Measurements from ENCODE around the gene LIPH. TPM values are rescaled to one million over a fixed set of nuclear protein-coding genes. Genes with fewer than 3 reads are reported as not detected.
A peak's percentile ranks its signal among the peaks of the same experiment; 100 is the strongest.

The LIPH gene
- total and polyA plus RNA-seq, 2 of the 8 experiments (the other 6 are each of a cell fraction or from before 2014, with no cell fraction given), result 0.08 TPM; not detected in 1

- Histone ChIP-seq H2BK20ac (ENCODE audit: low read length) (no peak overlapping the region), H3K27me3 (replicated peaks in 1 of 4; ENCODE audit: control insufficient read depth in 3 of 4, extremely low read depth in 1 of 4, insufficient read depth in 3 of 4, low read length in 3 of 4) (no peaks in the 10 kb centered on the region), H2AFZ (ENCODE audit: low read length) (peak overlapping the region; percentile 15; the same call in 1 of the 2 replicates), H3K23ac (ENCODE audit: insufficient read length) (no peak overlapping the region), H2BK120ac (replicated peaks; ENCODE audit: low read depth, low read length) (no peak overlapping the region), H3K56ac (replicated peaks; ENCODE audit: insufficient read length, low read depth, low read length) (no peak overlapping the region), H2BK15ac (ENCODE audit: low read length) (no peak overlapping the region), H3K18ac (ENCODE audit: extremely low read depth, low read length) (no peak overlapping the region), H4K91ac (replicated peaks; ENCODE audit: insufficient read length, low read length) (no peak overlapping the region), H3K23me2 (ENCODE audit: low read depth, low read length) (no peaks in the 10 kb centered on the region), H3K36me3 (ENCODE audit: control insufficient read depth in 2 of 4, insufficient read depth in 4 of 4, low read length in 3 of 4) (no peaks in the 10 kb centered on the region), H3K9ac (replicated peaks in 1 of 4; ENCODE audit: extremely low read depth in 1 of 4, low read depth in 3 of 4, low read length in 3 of 4) (no peak overlapping the region), H2AK5ac (ENCODE audit: low read depth, low read length) (no peak overlapping the region), H3K9me3 (ENCODE audit: insufficient read depth in 2 of 2, low read depth in 1 of 2, low read length in 1 of 2) (no peaks in the 10 kb centered on the region), H3K79me2 (ENCODE audit: control insufficient read depth in 1 of 2, insufficient read depth in 2 of 2, low read length in 2 of 2) (no peaks in the 10 kb centered on the region), H4K8ac (ENCODE audit: extremely low read depth, insufficient read depth, low read length) (no peak overlapping the region), H3K79me1 (ENCODE audit: low read depth, low read length) (no peaks in the 10 kb centered on the region), H3K14ac (ENCODE audit: insufficient read length) (no peak overlapping the region), H4K5ac (ENCODE audit: insufficient read length, low read depth, low read length) (no peak overlapping the region), H3K27ac (ENCODE audit: low read depth, low read length) (no peak overlapping the region), H4K20me1 (replicated peaks in 1 of 2; ENCODE audit: control insufficient read depth in 1 of 2, insufficient read depth in 2 of 2, low read length in 2 of 2) (no peaks in the 10 kb centered on the region), H3K4me1 (replicated peaks in 1 of 4; ENCODE audit: control insufficient read depth in 3 of 4, insufficient read depth in 4 of 4, low read length in 3 of 4) (peaks cover 6 to 16% (median 9%) of the 10 kb centered on the region in 4 experiments), H3K4ac (replicated peaks; ENCODE audit: insufficient read length, low read depth, low read length) (no peak overlapping the region), H2BK5ac (ENCODE audit: low read depth, low read length) (no peak overlapping the region), H2BK12ac (ENCODE audit: low read depth, low read length) (no peak overlapping the region), H3K4me3 (ENCODE audit: extremely low read depth in 1 of 4, insufficient read depth in 2 of 4, low read depth in 3 of 4, low read length in 4 of 4) (peak overlapping the region in 1 of 4 experiments; percentile 6; a peak in 1 of 8 replicates), H3K4me2 (ENCODE audit: insufficient read depth in 1 of 2, low read depth in 2 of 2, low read length in 2 of 2) (0 out of 4 replicates have a peak overlapping the region, but pooled peaks of 1 of the 2 experiments have one; percentile 7)
- no peak for DNase-seq (ENCODE audit: low read depth in 1 of 2, low spot score in 2 of 2)
- WGBS, 2 experiments (ENCODE audit: extremely low coverage in 1 of 2, insufficient coverage in 1 of 2, insufficient read length in 1 of 2, insufficient replicate concordance in 2 of 2, low coverage in 1 of 2, low lambda C conversion rate in 2 of 2, missing lambda C conversion rate in 1 of 2), result 93% methylated on average over 3 of the region's 3 CpGs; no CpG with 5 or more reads in 1 of the 2 experiments
- no peak for FAIRE-seq
- ChIA-PET POLR2A (ENCODE audit: partially characterized antibody) (interaction anchor here (0.6 to 1.0 kb wide), 2 partner anchors 12 to 13 kb away, joined by 3 read pairs; no protein-coding TSS in a partner anchor), CTCF (ENCODE audit: partially characterized antibody) (interaction anchor here (0.6 to 5.7 kb wide), 13 partner anchors 13 to 1166 kb away, joined by 3 to 69 read pairs (median 5); partner anchors contain the start of gene TMEM41A)
- no peak for TF ChIP-seq SIX5 (IDR thresholded peaks at IDR 0.05; ENCODE audit: low read depth, low read length)
- TF ChIP-seq SIRT6 (IDR thresholded peaks at IDR 0.05; ENCODE audit: low read length), result no peak
- TF ChIP-seq TEAD4 (IDR thresholded peaks at IDR 0.05; ENCODE audit: low read depth, low read length), result no peak
- TF ChIP-seq TAF1 (IDR thresholded peaks at IDR 0.05; ENCODE audit: low read depth, low read length), result no peak
- no peak for TF ChIP-seq CBX5 (IDR thresholded peaks at IDR 0.05; ENCODE audit: low read depth, low read length)
- no peak for TF ChIP-seq KDM1A (IDR thresholded peaks at IDR 0.05; ENCODE audit: borderline replicate concordance, low read length)
- no peak for TF ChIP-seq RFX5 (IDR thresholded peaks at IDR 0.05; ENCODE audit: borderline replicate concordance, low read depth, low read length)
- TF ChIP-seq SP2 (IDR thresholded peaks at IDR 0.05; ENCODE audit: low read length), result no peak
Observed at GRCh38 chr3:185558395-185558794, 6.0 kb upstream of the LIPH start.

Data from H1 (cell line).